Measurements from ENCODE around the gene SNX17. TPM values are rescaled to one million over a fixed set of nuclear protein-coding genes. Genes with fewer than 3 reads are reported as not detected.
"Not testable (repeated sequence)": the region's sequence is repeated elsewhere in the genome, so short reads cannot be mapped to it uniquely, and the experiment has no call there.

SNX17 gene
- total and polyA plus RNA-seq, 9 donors = 72.3 to 111 (median 99.4) TPM

DNA sequence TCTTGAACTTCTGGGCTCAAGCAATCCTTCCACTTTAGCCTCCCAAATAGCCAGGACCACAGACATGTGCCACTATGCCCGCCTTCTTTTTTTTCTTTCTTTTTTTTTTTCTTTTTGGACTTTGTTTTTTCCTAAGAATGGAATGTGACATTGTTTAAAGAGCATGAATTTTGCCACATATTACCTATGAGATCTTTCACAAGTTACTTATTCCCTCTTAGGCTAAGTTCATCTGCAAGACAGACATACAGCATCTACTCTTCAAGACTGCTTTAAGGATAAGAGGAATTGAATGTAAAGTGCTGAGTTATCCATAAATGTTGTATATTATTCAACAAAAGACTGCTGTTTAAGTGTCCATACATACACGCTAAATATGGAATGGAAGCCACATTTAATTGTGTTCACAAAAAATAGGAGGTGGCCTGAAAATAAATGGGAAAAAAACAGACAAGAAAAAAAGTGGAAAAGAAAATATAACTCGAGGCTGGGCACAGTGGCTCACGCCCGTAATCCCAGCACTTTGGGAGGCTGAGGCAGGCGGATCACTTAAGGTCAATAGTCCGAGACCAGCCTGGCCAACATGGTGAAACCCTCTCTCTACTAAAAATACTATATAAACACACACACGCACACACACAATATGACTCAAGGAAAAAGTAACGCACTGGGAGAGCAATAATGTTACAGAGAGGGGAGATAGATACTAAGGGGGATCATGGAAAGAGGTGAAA is 42.2 kb downstream of the SNX17 start:
- Histone ChIP-seq H3K27me3 (no peaks in the 10 kb centered on the region), H3K36me3 (no peaks in the 10 kb centered on the region), H3K27ac (no peak overlapping the region), H3K4me1 (ENCODE audit: insufficient read depth) (peaks cover 5% of the 10 kb centered on the region), H3K4me3 (no peak overlapping the region), H3K9me3 (no peaks in the 10 kb centered on the region)
- 85 to 87% (median 85%) methylated on average over 9 of the region's 9 CpGs for WGBS, 3 donors
- intact Hi-C loops (cut with DNase I) = no loop called here
- DNase-seq = no peak
- no peak for TF ChIP-seq EP300 (IDR thresholded peaks at IDR 0.05)
- no peak for TF ChIP-seq POLR2A (IDR thresholded peaks at IDR 0.05)
- TF ChIP-seq, protein P1, sequence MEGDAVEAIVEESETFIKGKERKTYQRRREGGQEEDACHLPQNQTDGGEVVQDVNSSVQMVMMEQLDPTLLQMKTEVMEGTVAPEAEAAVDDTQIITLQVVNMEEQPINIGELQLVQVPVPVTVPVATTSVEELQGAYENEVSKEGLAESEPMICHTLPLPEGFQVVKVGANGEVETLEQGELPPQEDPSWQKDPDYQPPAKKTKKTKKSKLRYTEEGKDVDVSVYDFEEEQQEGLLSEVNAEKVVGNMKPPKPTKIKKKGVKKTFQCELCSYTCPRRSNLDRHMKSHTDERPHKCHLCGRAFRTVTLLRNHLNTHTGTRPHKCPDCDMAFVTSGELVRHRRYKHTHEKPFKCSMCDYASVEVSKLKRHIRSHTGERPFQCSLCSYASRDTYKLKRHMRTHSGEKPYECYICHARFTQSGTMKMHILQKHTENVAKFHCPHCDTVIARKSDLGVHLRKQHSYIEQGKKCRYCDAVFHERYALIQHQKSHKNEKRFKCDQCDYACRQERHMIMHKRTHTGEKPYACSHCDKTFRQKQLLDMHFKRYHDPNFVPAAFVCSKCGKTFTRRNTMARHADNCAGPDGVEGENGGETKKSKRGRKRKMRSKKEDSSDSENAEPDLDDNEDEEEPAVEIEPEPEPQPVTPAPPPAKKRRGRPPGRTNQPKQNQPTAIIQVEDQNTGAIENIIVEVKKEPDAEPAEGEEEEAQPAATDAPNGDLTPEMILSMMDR (IDR thresholded peaks at IDR 0.05) = no peak

DNA sequence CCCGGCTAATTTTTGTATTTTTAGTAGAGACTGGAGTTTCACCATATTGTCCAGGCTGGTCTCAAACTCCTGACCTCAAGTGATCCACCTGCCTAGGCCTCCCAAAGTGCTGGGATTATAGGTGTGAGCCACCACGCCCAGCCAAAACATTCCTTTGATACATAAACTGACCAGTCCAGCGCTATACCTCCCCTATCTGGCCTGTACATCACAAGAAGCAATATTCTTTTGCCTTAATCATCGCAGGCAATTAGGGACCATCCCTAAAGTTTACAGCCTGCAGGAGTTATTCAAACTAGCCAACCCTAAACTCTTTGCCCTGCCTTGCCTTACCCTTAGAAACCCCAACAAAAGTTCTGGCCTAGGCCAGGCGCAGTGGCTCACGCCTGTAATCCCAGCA is 45.7 kb downstream of the SNX17 start:
- Histone ChIP-seq H3K27me3 (no peaks in the 10 kb centered on the region), H3K4me3 (no peak overlapping the region), H3K9me3 (no peaks in the 10 kb centered on the region), H3K27ac (no peak overlapping the region), H3K4me1 (ENCODE audit: insufficient read depth) (no peaks in the 10 kb centered on the region), H3K36me3 (no peaks in the 10 kb centered on the region)
- intact Hi-C loops (cut with DNase I) = no loop called here
- no peak for TF ChIP-seq EP300 (IDR thresholded peaks at IDR 0.05)
- TF ChIP-seq, protein P1 (IDR thresholded peaks at IDR 0.05) = no peak
- no peak for TF ChIP-seq POLR2A (IDR thresholded peaks at IDR 0.05)
- WGBS, 3 donors = 89 to 95% (median 93%) methylated on average over 6 of the region's 6 CpGs
- DNase-seq = no peak

DNA sequence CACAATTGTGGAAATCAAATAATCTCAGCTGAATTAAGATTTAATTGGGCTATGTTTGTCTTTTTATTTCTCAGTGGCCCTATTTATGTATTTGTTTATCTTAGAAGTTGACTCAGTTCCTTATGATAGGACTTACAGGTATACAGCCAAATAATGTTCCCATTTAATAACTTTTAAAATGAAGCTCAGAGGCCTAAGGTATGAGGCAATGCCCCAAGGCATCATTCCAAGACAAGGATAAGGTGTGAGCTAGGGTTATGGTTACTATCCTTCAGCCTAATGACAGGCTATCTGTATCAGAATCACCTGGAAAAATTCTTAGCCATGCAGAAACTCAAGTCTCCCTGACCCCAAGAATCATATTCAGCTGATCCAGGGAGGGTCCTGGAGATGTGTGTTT is 50.6 kb downstream of the SNX17 start:
- TF ChIP-seq EP300 (IDR thresholded peaks at IDR 0.05) = no peak
- TF ChIP-seq POLR2A (IDR thresholded peaks at IDR 0.05) = no peak
- TF ChIP-seq, protein P1 (IDR thresholded peaks at IDR 0.05) = no peak
- Histone ChIP-seq H3K36me3 (no peaks in the 10 kb centered on the region), H3K4me1 (ENCODE audit: insufficient read depth) (no peaks in the 10 kb centered on the region), H3K27me3 (no peaks in the 10 kb centered on the region), H3K27ac (no peak overlapping the region), H3K4me3 (no peak overlapping the region), H3K9me3 (no peaks in the 10 kb centered on the region)
- DNase-seq = no peak
- intact Hi-C loops (cut with DNase I) = loop anchor here in 1 of 4 donors (10.0 kb wide), 1 partner anchor 46 kb away; the partner anchor contains the start of genes EIF2B4 and SNX17

DNA sequence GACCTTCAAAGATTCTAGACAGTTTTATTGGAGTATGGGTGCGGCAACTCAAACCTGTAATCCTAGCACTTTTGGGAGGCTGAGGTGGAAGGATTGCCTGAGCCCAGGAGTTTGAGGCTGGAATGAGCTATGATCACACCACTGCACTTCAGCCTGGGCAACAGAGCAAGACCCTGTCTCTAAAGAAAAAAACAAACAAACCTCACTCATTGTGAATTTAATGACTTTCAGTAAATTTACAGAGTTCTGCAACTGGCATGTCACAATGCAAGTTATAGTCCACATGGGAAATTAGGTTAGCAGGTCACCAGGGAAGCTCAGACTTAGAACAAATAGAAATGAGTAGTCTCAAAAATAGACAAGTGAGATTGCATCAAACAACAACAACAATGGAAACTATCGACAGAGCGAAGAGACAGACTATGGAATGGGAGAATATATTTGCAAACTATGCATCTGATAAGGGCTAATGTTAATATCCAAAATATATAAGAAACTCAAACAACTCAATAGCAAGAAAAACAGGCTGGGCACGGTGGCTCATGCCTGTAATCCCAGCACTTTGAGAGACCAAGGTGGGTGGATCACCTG is 51.3 kb downstream of the SNX17 start:
- WGBS, 3 donors = 79 to 85% (median 84%) methylated on average over 4 of the region's 4 CpGs
- intact Hi-C loops (cut with DNase I) = loop anchor here in 1 of 4 donors (10.0 kb wide), 1 partner anchor 47 kb away; the partner anchor contains the start of genes EIF2B4 and SNX17
- DNase-seq = no peak
- TF ChIP-seq POLR2A (IDR thresholded peaks at IDR 0.05) = no peak
- TF ChIP-seq EP300 (IDR thresholded peaks at IDR 0.05) = no peak
- Histone ChIP-seq H3K27me3 (no peaks in the 10 kb centered on the region), H3K36me3 (no peaks in the 10 kb centered on the region), H3K4me1 (ENCODE audit: insufficient read depth) (no peaks in the 10 kb centered on the region), H3K9me3 (no peaks in the 10 kb centered on the region), H3K27ac (no peak overlapping the region), H3K4me3 (no peak overlapping the region)

DNA sequence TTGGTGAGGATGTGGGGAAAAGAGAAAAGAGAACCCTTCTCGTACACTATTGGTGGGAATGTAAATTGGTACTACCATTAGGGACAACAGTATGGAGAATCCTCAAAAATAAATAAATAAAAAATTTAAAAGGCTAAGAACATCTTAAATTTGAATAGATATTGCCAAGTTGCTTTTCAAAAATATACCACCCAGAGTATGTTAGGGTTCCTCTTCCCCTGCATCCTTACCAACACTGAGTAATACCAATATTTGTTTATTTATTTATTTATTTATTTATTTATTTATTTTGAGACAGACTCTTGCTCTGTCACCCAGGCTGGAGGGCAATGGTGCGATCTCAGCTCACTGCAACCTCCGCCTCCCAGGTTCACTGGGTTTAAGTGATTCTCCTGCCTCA is 52.5 kb downstream of the SNX17 start:
- intact Hi-C loops (cut with DNase I) = loop anchor here in 1 of 4 donors (10.0 kb wide), 1 partner anchor 48 kb away; the partner anchor contains the start of genes EIF2B4 and SNX17
- no peaks in the 10 kb centered on the region for H3K36me3 ChIP-seq
- H3K4me1 ChIP-seq (ENCODE audit: insufficient read depth) = no peaks in the 10 kb centered on the region
- no peak overlapping the region for H3K4me3 ChIP-seq
- no peak overlapping the region for H3K27ac ChIP-seq
- peak in 1 of 5 donors; percentile 7 for DNase-seq
- H3K9me3 ChIP-seq = no peaks in the 10 kb centered on the region
- no peaks in the 10 kb centered on the region for H3K27me3 ChIP-seq
- TF ChIP-seq EP300 (IDR thresholded peaks at IDR 0.05) (no peak), POLR2A (IDR thresholded peaks at IDR 0.05) (no peak)
- TF ChIP-seq, protein P1 (IDR thresholded peaks at IDR 0.05) = no peak
- 93 to 94% (median 93%) methylated on average over 3 of the region's 3 CpGs for WGBS, 3 donors

DNA sequence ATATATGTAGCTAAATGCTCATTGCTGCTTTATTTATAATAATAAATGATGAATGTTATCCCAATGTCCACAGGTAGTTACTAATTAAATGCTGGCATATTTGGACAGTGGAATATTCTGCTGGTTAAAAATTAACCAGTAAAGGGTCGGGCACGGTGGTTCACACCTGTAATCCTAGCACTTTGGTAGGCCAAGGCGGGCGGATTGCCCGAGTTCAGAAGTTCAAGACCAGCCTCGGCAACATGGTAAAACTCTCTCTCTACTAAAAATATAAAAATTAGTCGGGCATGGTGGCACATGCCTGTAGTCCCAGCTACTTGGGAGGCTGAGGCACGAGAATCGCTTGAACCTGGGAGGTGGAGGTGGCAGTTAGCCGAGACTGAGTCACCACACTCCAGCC is 54.6 kb downstream of the SNX17 start:
- peak in 1 of 5 donors; percentile 29 for DNase-seq
- intact Hi-C loops (cut with DNase I) = loop anchor here in 1 of 4 donors (10.0 kb wide), 1 partner anchor 50 kb away; the partner anchor contains the start of genes EIF2B4 and SNX17
- H3K27ac ChIP-seq; H3K9me3 ChIP-seq; H3K4me3 ChIP-seq; H3K36me3 ChIP-seq; H3K27me3 ChIP-seq; H3K4me1 ChIP-seq (ENCODE audit: insufficient read depth): not testable (repeated sequence)
- 91 to 94% (median 91%) methylated on average over 10 of the region's 10 CpGs for WGBS, 3 donors
